Endothelial cell of umbilical vein (primary cell): ENCODE measurements around the gene GGT6. TPM values are rescaled to one million over a fixed set of nuclear protein-coding genes. Genes with fewer than 3 reads are reported as not detected.

Source experiments
- BruUV-seq: library from RNA; stranded (reverse); fragments of 400-500 nt; replicated peaks from 2 replicates; lab custom pipeline; 2021; lab: Mats Ljungman, UMichigan
- CTCF ChIA-PET: fragments of 300-600, 350-600 bp; sonication (Branson Sonifier 250); formaldehyde crosslinking; loops from one replicate; lab custom pipeline; 2021; ENCODE audit warnings: antibody characterized with exemption, inconsistent platforms; lab: Charles Lee
- POLR2A ChIA-PET: fragments of 300-600, 350-600 bp; sonication (Branson Sonifier 250); formaldehyde crosslinking; loops from one replicate; lab custom pipeline; 2021; ENCODE audit warnings: antibody characterized with exemption, inconsistent platforms; lab: Charles Lee
- DNase-seq: peaks from one replicate; pipeline ENCODE4 v3.0.0-alpha.2; 2011; ENCODE audit warnings: low read depth, low spot score
- FAIRE-seq: peaks from 2 replicates; lab custom pipeline; 2011; peaks lifted over from hg19 to GRCh38; lab: Jason Lieb, UNC
- H2AFZ ChIP-seq: 2 replicates; pipeline ENCODE4 v1.6.0; 2012; ENCODE audit warnings: low read depth, low read length, control low read depth, inconsistent platforms
- H3K27ac ChIP-seq: 2 replicates; pipeline ENCODE4 v1.5.1; 2011; ENCODE audit warnings: low read depth, mild to moderate bottlenecking, control low read depth, low read length, moderate library complexity; ENCODE audit not compliant: insufficient read depth
- H3K27me3 ChIP-seq, 2 experiments: 2 replicates each; pipeline versions ENCODE4 v1.6.0 to v1.6.1; 2011; ENCODE audit warnings: low read length in 2 of 2, mixed read lengths in 1 of 2; ENCODE audit not compliant: control insufficient read depth in 2 of 2, insufficient read depth in 2 of 2
- H3K36me3 ChIP-seq, 2 experiments: 2 replicates in 1 of 2; 3 replicates in 1 of 2; pipeline ENCODE4 v1.5.1; 2011; ENCODE audit warnings: low read length in 2 of 2, mild to moderate bottlenecking in 1 of 2, moderate library complexity in 1 of 2; ENCODE audit not compliant: control insufficient read depth in 2 of 2, insufficient read depth in 2 of 2; ENCODE audit errors: extremely low read depth in 1 of 2
- H3K4me1 ChIP-seq: 3 replicates; pipeline ENCODE4 v1.5.1; 2011; ENCODE audit warnings: mild to moderate bottlenecking, low read length; ENCODE audit not compliant: control insufficient read depth, insufficient read depth; ENCODE audit errors: extremely low read depth
- H3K4me2 ChIP-seq: 2 replicates; pipeline ENCODE4 v1.6.1; 2011; ENCODE audit warnings: low read length, control low read depth, mixed read lengths; ENCODE audit not compliant: insufficient read depth
- H3K4me3 ChIP-seq, 3 experiments: fragments of 200-600 bp in 1 of 3; sonication (generic), shearing (Covaris generic) in 1 of 3; replicated peaks in 1 of 3; 2 replicates each; pipeline ENCODE4 v1.5.1; 2011 to 2016; ENCODE audit warnings: control low read depth in 3 of 3, low read length in 3 of 3, mild to moderate bottlenecking in 2 of 3, inconsistent platforms in 1 of 3, low read depth in 1 of 3, moderate library complexity in 1 of 3; ENCODE audit not compliant: insufficient read depth in 1 of 3
- H3K79me2 ChIP-seq: 2 replicates; pipeline ENCODE4 v1.6.0; 2012; ENCODE audit warnings: low read length, inconsistent platforms; ENCODE audit not compliant: control insufficient read depth, insufficient read depth
- H3K9ac ChIP-seq: replicated peaks from 2 replicates; pipeline ENCODE3; 2011; ENCODE audit warnings: low read length, control low read depth; ENCODE audit not compliant: insufficient read depth; ENCODE audit errors: extremely low read depth
- H3K9me1 ChIP-seq: replicated peaks from 3 replicates; pipeline ENCODE4 v1.6.0; 2011; ENCODE audit warnings: mild to moderate bottlenecking, low read length; ENCODE audit not compliant: control insufficient read depth, insufficient read depth; ENCODE audit errors: extremely low read depth
- H3K9me3 ChIP-seq: replicated peaks from 2 replicates; pipeline ENCODE4 v1.5.1; 2012; ENCODE audit warnings: low read length, inconsistent platforms; ENCODE audit not compliant: control insufficient read depth, insufficient read depth
- H4K20me1 ChIP-seq: replicated peaks from 2 replicates; pipeline ENCODE3; 2011; ENCODE audit warnings: mild to moderate bottlenecking, low read length; ENCODE audit not compliant: control insufficient read depth, insufficient read depth; ENCODE audit errors: extremely low read depth
- EZH2 ChIP-seq: IDR thresholded peaks from 2 replicates; pipeline ENCODE4 v1.6.1; 2012; ENCODE audit warnings: borderline replicate concordance, low read depth, mild to moderate bottlenecking, moderate library complexity, low read length, inconsistent platforms; ENCODE audit not compliant: severe bottlenecking
- FOS ChIP-seq: IDR thresholded peaks from 2 replicates; pipeline ENCODE4 v1.6.1; 2011; ENCODE audit warnings: mild to moderate bottlenecking, low read length, moderate library complexity, borderline replicate concordance; ENCODE audit not compliant: insufficient read depth
- GATA2 ChIP-seq: IDR thresholded peaks from 2 replicates; pipeline ENCODE4 v1.7.0; 2011; ENCODE audit warnings: low read depth, mild to moderate bottlenecking, moderate library complexity, mixed read lengths, low read length; ENCODE audit not compliant: insufficient read length, insufficient read depth
- JUN ChIP-seq: IDR thresholded peaks from 2 replicates; pipeline ENCODE4 v1.6.1; 2011; ENCODE audit warnings: borderline replicate concordance, low read depth; ENCODE audit not compliant: insufficient read length, insufficient read depth
- MYC ChIP-seq: IDR thresholded peaks from one replicate; pipeline ENCODE4 v1.6.1; 2011; ENCODE audit warnings: mild to moderate bottlenecking, low read depth, low read length
- POLR2A ChIP-seq: IDR thresholded peaks from 2 replicates; pipeline ENCODE4 v1.6.1; 2012; ENCODE audit warnings: low read depth, mild to moderate bottlenecking, control low read depth, low read length
- POLR2AphosphoS5 ChIP-seq: IDR thresholded peaks from 2 replicates; pipeline ENCODE4 v1.6.1; 2012; ENCODE audit warnings: low read depth, mild to moderate bottlenecking, control low read depth, low read length, moderate library complexity; ENCODE audit not compliant: insufficient read depth
- dilution Hi-C: fragments of 300-500 bp; cut with MboI; formaldehyde crosslinking; loops from one replicate; pipeline ENCODE4 v1.15.0; 2019; ENCODE audit warnings: low sequenced_read_pairs; ENCODE audit not compliant: extremely low pct_ligation_motif_present
- intact Hi-C: fragments of 100-400 bp; cut with micrococcal nuclease; formaldehyde crosslinking; loops from one replicate; pipeline ENCODE4 v1.10.0; 2022
- polyA plus RNA-seq, 4 experiments: library from polyadenylated mRNA; depleted of rRNA in 3 of 4; stranded (reverse) in 3 of 4; unstranded in 1 of 4; fragments of >200 nt; gene quantifications; 2 replicates each; pipeline versions ENCODE4 v1.2.1 to v1.2.3, GENCODE V29; 2011 to 2012; ENCODE audit warnings: missing spikeins in 1 of 4
- total RNA-seq: library from RNA; stranded (reverse); gene quantifications from 2 replicates; pipeline ENCODE4 v1.2.3, GENCODE V29; 2021
- TF ChIP-seq, protein P1 (sequence below): IDR thresholded peaks from 2 replicates; pipeline ENCODE4 v1.6.1; 2011; ENCODE audit not compliant: insufficient read depth, insufficient read length
- TF ChIP-seq, protein P2 (sequence below), 2 donors: IDR thresholded peaks; 1 replicate in 1 of 2; 2 replicates in 1 of 2; pipeline ENCODE4 v1.5.1; 2011; ENCODE audit warnings: low read length in 2 of 2, mild to moderate bottlenecking in 2 of 2, moderate library complexity in 2 of 2, control low read depth in 1 of 2, inconsistent platforms in 1 of 2, low read depth in 1 of 2; ENCODE audit not compliant: insufficient read depth in 1 of 2; ENCODE audit errors: extremely low read depth in 1 of 2

Gene GGT6
- total and polyA plus RNA-seq, 2 donors (not counting 3 experiments of a cell fraction or from before 2014, with no cell fraction given) = not detected

DNA sequence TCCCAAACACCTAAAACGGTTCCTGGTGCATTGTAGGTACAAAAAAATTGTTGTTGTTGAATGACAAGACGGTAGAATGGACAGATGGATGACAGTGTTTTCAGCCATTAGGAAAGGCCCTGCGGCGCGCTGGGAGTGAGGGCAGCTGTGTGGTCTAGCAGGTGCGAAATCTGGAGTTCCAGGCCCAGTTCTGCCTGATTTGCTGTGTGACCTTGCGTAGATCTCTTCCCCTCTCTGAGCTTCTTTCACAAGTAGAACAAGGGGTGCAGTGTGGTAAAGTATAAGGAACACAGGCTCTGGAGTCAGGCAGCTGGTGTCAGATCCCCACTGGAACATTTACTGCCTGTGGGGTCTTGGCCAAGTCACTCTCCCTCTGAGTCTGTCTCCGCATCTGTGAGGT lies 36.4 kb downstream of the GGT6 start:
- Histone ChIP-seq H2AFZ (no peak overlapping the region), H3K79me2 (no peaks in the 10 kb centered on the region), H3K36me3 (peaks cover 0 to 16% of the 10 kb centered on the region in 2 experiments), H3K27me3 (no peaks in the 10 kb centered on the region), H3K4me1 (peaks cover 24% of the 10 kb centered on the region), H4K20me1 (no peaks in the 10 kb centered on the region), H3K9ac (no peak overlapping the region), H3K27ac (no peak overlapping the region), H3K4me2 (no peak overlapping the region), H3K9me1 (no peaks in the 10 kb centered on the region), H3K4me3 (no peak overlapping the region), H3K9me3 (no peaks in the 10 kb centered on the region)
- DNase-seq (no peak), FAIRE-seq (no peak)
- ChIA-PET POLR2A (no interaction called here), CTCF (no interaction called here)
- intact Hi-C loops = no loop called here
- no TSS peak for BruUV-seq
- dilution Hi-C loops = no loop called here
- TF ChIP-seq JUN (no peak), MYC (no peak), EZH2 (no peak), FOS (no peak), GATA2 (no peak), POLR2A (no peak), POLR2AphosphoS5 (no peak)
- TF ChIP-seq, protein P1, sequence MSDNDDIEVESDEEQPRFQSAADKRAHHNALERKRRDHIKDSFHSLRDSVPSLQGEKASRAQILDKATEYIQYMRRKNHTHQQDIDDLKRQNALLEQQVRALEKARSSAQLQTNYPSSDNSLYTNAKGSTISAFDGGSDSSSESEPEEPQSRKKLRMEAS = no peak
- TF ChIP-seq, protein P2, sequence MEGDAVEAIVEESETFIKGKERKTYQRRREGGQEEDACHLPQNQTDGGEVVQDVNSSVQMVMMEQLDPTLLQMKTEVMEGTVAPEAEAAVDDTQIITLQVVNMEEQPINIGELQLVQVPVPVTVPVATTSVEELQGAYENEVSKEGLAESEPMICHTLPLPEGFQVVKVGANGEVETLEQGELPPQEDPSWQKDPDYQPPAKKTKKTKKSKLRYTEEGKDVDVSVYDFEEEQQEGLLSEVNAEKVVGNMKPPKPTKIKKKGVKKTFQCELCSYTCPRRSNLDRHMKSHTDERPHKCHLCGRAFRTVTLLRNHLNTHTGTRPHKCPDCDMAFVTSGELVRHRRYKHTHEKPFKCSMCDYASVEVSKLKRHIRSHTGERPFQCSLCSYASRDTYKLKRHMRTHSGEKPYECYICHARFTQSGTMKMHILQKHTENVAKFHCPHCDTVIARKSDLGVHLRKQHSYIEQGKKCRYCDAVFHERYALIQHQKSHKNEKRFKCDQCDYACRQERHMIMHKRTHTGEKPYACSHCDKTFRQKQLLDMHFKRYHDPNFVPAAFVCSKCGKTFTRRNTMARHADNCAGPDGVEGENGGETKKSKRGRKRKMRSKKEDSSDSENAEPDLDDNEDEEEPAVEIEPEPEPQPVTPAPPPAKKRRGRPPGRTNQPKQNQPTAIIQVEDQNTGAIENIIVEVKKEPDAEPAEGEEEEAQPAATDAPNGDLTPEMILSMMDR (IDR thresholded peaks at IDR 0.05; ENCODE audit: extremely low read depth in 1 of 2, insufficient read depth in 1 of 2, low read depth in 1 of 2, low read length in 2 of 2) = no peak
